ENCODE results near the gene KDM4B. TPM values are rescaled to one million over a fixed set of nuclear protein-coding genes. Genes with fewer than 3 reads are reported as not detected.

The KDM4B gene
- total RNA-seq, 1 experiment from 2014 or later = 35.9 TPM

GRCh38 chr19:5078666-5079065 is 109.8 kb downstream of the KDM4B start:
- TF ChIP-seq YY1 (IDR thresholded peaks at IDR 0.05; ENCODE audit: extremely low read depth, insufficient replicate concordance, low read depth, low read length) = no peak
- TF ChIP-seq POLR2AphosphoS5 (IDR thresholded peaks at IDR 0.05; ENCODE audit: low read depth, low read length) = no peak
- intact Hi-C loops (cut with micrococcal nuclease) = no loop called here
- RAD21 ChIA-PET (ENCODE audit: low non-redundant PET in 1 of 2, low total read pairs in 2 of 2, uncharacterized antibody in 2 of 2, unreplicated experiment in 2 of 2) = no interaction called here
- ATAC-seq (no peak), DNase-seq (ENCODE audit: low read depth, low spot score) (no peak)
- no peaks in the 10 kb centered on the region for H3K27me3 ChIP-seq (ENCODE audit: insufficient read depth, low read length)
- H3K4me3 ChIP-seq (replicated peaks in 1 of 2; ENCODE audit: low read depth in 1 of 2, low read length in 2 of 2) = no peak overlapping the region
- no peak overlapping the region for H3K27ac ChIP-seq (ENCODE audit: low read depth, low read length)
- BruUV-seq (replicated peaks) = no TSS peak
- H3K4me2 ChIP-seq (ENCODE audit: low read length) = no peak overlapping the region
- H2AFZ ChIP-seq (ENCODE audit: low read depth, low read length, poor library complexity, severe bottlenecking) = no peak overlapping the region
- H3K36me3 ChIP-seq (ENCODE audit: control insufficient read depth in 1 of 2, insufficient read depth in 2 of 2, low read length in 2 of 2) = peaks cover 0 to 7% of the 10 kb centered on the region in 2 experiments; a peak in 2 of 4 replicates
- H3K9me3 ChIP-seq (ENCODE audit: control insufficient read depth in 1 of 2, insufficient read depth in 1 of 2, low read depth in 1 of 2, low read length in 2 of 2) = no peaks in the 10 kb centered on the region
- CTCF ChIA-PET = no interaction called here
- no peak overlapping the region for H3K9ac ChIP-seq (ENCODE audit: low read length)
- no peaks in the 10 kb centered on the region for H4K20me1 ChIP-seq (ENCODE audit: insufficient read depth)
- no peaks in the 10 kb centered on the region for H3K79me2 ChIP-seq (ENCODE audit: insufficient read depth, low read length)
- POLR2A ChIA-PET = no interaction called here
- no peaks in the 10 kb centered on the region for H3K4me1 ChIP-seq (ENCODE audit: control insufficient read depth in 1 of 2, insufficient read depth in 2 of 2, low read length in 2 of 2)
- no peaks in the 10 kb centered on the region for H3K9me2 ChIP-seq (ENCODE audit: insufficient read depth)

GRCh38 chr19:5079071-5079774 is 110.3 kb downstream of the KDM4B start:
- Histone ChIP-seq H3K4me2 (ENCODE audit: low read length) (no peak overlapping the region), H3K36me3 (ENCODE audit: control insufficient read depth in 1 of 2, insufficient read depth in 2 of 2, low read length in 2 of 2) (peaks cover 0 to 7% of the 10 kb centered on the region in 2 experiments; a peak in 2 of 4 replicates), H3K79me2 (ENCODE audit: insufficient read depth, low read length) (no peaks in the 10 kb centered on the region), H3K9ac (ENCODE audit: low read length) (no peak overlapping the region), H3K4me1 (ENCODE audit: control insufficient read depth in 1 of 2, insufficient read depth in 2 of 2, low read length in 2 of 2) (no peaks in the 10 kb centered on the region), H3K9me3 (ENCODE audit: control insufficient read depth in 1 of 2, insufficient read depth in 1 of 2, low read depth in 1 of 2, low read length in 2 of 2) (no peaks in the 10 kb centered on the region), H2AFZ (ENCODE audit: low read depth, low read length, poor library complexity, severe bottlenecking) (no peak overlapping the region), H3K27ac (ENCODE audit: low read depth, low read length) (no peak overlapping the region), H3K27me3 (ENCODE audit: insufficient read depth, low read length) (no peaks in the 10 kb centered on the region), H3K4me3 (replicated peaks in 1 of 2; ENCODE audit: low read depth in 1 of 2, low read length in 2 of 2) (no peak overlapping the region), H3K9me2 (ENCODE audit: insufficient read depth) (no peaks in the 10 kb centered on the region), H4K20me1 (ENCODE audit: insufficient read depth) (no peaks in the 10 kb centered on the region)
- RAD21 ChIA-PET (ENCODE audit: low non-redundant PET in 1 of 2, low total read pairs in 2 of 2, uncharacterized antibody in 2 of 2, unreplicated experiment in 2 of 2) = no interaction called here
- TF ChIP-seq, protein P1, sequence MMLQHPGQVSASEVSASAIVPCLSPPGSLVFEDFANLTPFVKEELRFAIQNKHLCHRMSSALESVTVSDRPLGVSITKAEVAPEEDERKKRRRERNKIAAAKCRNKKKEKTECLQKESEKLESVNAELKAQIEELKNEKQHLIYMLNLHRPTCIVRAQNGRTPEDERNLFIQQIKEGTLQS (IDR thresholded peaks at IDR 0.05) = no peak
- no peak for ATAC-seq
- DNase-seq (ENCODE audit: low read depth, low spot score) = no peak
- CTCF ChIA-PET = no interaction called here
- BruUV-seq (replicated peaks) = no TSS peak
- POLR2A ChIA-PET = no interaction called here
- intact Hi-C loops (cut with micrococcal nuclease) = no loop called here

All from HCT116 (cell line).